Endothelial cell of umbilical vein (primary cell): ENCODE measurements around the gene GATM.

Experiments used
- EZH2 ChIP-seq: IDR thresholded peaks from 2 replicates; pipeline ENCODE4 v1.6.1; 2012; ENCODE audit warnings: borderline replicate concordance, low read depth, mild to moderate bottlenecking, moderate library complexity, low read length, inconsistent platforms; ENCODE audit not compliant: severe bottlenecking
- MYC ChIP-seq: IDR thresholded peaks from one replicate; pipeline ENCODE4 v1.6.1; 2011; ENCODE audit warnings: mild to moderate bottlenecking, low read depth, low read length
- POLR2A ChIP-seq: IDR thresholded peaks from 2 replicates; pipeline ENCODE4 v1.6.1; 2012; ENCODE audit warnings: low read depth, mild to moderate bottlenecking, control low read depth, low read length
- POLR2AphosphoS5 ChIP-seq: IDR thresholded peaks from 2 replicates; pipeline ENCODE4 v1.6.1; 2012; ENCODE audit warnings: low read depth, mild to moderate bottlenecking, control low read depth, low read length, moderate library complexity; ENCODE audit not compliant: insufficient read depth
- TF ChIP-seq, protein P1 (sequence below), 2 donors: IDR thresholded peaks; 1 replicate in 1 of 2; 2 replicates in 1 of 2; pipeline ENCODE4 v1.5.1; 2011; ENCODE audit warnings: low read length in 2 of 2, mild to moderate bottlenecking in 2 of 2, moderate library complexity in 2 of 2, control low read depth in 1 of 2, inconsistent platforms in 1 of 2, low read depth in 1 of 2; ENCODE audit not compliant: insufficient read depth in 1 of 2; ENCODE audit errors: extremely low read depth in 1 of 2

DNA sequence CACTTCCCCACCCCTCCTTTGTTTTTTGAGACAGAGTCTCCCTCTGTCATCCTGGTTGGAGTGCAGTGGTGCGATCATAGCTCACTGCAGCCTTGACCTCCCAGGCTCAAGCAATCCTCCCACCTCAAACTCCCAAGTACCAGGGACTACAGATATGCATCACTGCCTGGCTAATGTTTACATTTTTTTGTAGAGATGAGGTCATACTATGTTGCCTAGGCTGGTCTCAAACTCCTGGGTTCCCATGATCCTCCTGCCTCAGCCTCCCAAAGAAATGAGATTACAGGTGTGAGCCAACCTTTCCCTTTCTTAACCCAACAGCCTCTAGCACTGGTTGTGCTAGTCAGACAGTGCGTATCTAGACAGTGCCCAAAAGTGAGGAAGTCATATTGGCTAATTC lies 6.4 kb upstream of the GATM start:
- TF ChIP-seq, protein P1, sequence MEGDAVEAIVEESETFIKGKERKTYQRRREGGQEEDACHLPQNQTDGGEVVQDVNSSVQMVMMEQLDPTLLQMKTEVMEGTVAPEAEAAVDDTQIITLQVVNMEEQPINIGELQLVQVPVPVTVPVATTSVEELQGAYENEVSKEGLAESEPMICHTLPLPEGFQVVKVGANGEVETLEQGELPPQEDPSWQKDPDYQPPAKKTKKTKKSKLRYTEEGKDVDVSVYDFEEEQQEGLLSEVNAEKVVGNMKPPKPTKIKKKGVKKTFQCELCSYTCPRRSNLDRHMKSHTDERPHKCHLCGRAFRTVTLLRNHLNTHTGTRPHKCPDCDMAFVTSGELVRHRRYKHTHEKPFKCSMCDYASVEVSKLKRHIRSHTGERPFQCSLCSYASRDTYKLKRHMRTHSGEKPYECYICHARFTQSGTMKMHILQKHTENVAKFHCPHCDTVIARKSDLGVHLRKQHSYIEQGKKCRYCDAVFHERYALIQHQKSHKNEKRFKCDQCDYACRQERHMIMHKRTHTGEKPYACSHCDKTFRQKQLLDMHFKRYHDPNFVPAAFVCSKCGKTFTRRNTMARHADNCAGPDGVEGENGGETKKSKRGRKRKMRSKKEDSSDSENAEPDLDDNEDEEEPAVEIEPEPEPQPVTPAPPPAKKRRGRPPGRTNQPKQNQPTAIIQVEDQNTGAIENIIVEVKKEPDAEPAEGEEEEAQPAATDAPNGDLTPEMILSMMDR (IDR thresholded peaks at IDR 0.05; ENCODE audit: extremely low read depth in 1 of 2, insufficient read depth in 1 of 2, low read depth in 1 of 2, low read length in 2 of 2), result no peak
- TF ChIP-seq POLR2A (no peak), EZH2 (no peak), POLR2AphosphoS5 (no peak), MYC (no peak)
